Upper lobe of right lung (tissue), 1 donor: ENCODE measurements around the gene TAX1BP1. TPM values are rescaled to one million over a fixed set of nuclear protein-coding genes. Genes with fewer than 3 reads are reported as not detected.

ENCODE experiments used
- ATAC-seq: fragments of 200-7000 bp; cut with Tn5 transposase; one replicate; pipeline ENCODE4 v1.9.1; 2020; ENCODE audit warnings: mild to moderate bottlenecking, moderate library complexity
- DNase-seq: peaks from one replicate; pipeline ENCODE4 v3.0.0-alpha.2; 2020
- H3K27ac ChIP-seq: fragments of 200-600 bp; one replicate; pipeline ENCODE4 v1.8.0; 2022
- H3K27me3 ChIP-seq: fragments of 200-600 bp; one replicate; pipeline ENCODE4 v1.8.0; 2022; ENCODE audit warnings: mild to moderate bottlenecking
- H3K36me3 ChIP-seq: fragments of 200-600 bp; one replicate; pipeline ENCODE4 v1.8.0; 2022
- H3K4me1 ChIP-seq: fragments of 200-600 bp; one replicate; pipeline ENCODE4 v1.8.0; 2022
- H3K4me3 ChIP-seq: fragments of 200-600 bp; one replicate; pipeline ENCODE4 v1.8.0; 2022; ENCODE audit warnings: mild to moderate bottlenecking
- H3K9me3 ChIP-seq: fragments of 200-600 bp; one replicate; pipeline ENCODE4 v1.8.0; 2022
- intact Hi-C: fragments of 100-400 bp; cut with DNase I; formaldehyde crosslinking; loops from one replicate; pipeline ENCODE4 v1.11.0; 2022
- total RNA-seq: library from RNA; stranded (reverse); fragmentation: NEBNext Ultra II Directional; extraction: Animal tissue kit (Norgen Biotek cat#: 25700); gene quantifications from one replicate; pipeline ENCODE4 v1.2.1, GENCODE V29; 2021
- TF ChIP-seq, protein P1 (sequence below): fragments of 200-600 bp; IDR thresholded peaks from one replicate; pipeline ENCODE4 v1.8.0; 2022; ENCODE audit warnings: antibody characterized with exemption
- donor health status: DM: no; HTN: yes; CAD: no; lungs with severe emphysema.

The TAX1BP1 gene
- total RNA-seq, 1 donor from 2014 or later, result 109 TPM

DNA sequence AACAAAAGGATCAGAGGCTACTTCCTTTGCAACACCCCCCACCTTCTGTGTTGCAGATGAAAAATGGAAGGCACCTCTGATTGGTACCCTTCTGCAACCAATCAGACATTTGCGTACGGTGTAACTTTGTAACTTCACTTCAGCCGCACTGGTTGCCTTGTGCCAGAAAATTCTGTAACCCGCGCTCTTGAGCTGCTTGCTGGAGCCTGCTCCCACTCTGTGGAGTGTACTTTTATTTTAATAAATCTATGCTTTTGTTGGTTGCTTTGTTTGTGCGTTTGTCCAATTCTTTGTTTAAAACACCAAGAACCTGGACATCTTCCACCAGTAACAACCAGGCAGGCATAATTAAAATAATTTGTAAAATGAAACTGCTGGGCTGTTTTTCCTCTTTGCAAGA is 31.5 kb upstream of the TAX1BP1 start:
- ATAC-seq (no peak), DNase-seq (no peak)
- Histone ChIP-seq H3K4me1 (no peaks in the 10 kb centered on the region), H3K4me3 (no peak overlapping the region), H3K9me3 (no peaks in the 10 kb centered on the region), H3K27me3 (no peaks in the 10 kb centered on the region), H3K27ac (no peak overlapping the region), H3K36me3 (no peaks in the 10 kb centered on the region)
- intact Hi-C loops, result no loop called here
- TF ChIP-seq, protein P1, sequence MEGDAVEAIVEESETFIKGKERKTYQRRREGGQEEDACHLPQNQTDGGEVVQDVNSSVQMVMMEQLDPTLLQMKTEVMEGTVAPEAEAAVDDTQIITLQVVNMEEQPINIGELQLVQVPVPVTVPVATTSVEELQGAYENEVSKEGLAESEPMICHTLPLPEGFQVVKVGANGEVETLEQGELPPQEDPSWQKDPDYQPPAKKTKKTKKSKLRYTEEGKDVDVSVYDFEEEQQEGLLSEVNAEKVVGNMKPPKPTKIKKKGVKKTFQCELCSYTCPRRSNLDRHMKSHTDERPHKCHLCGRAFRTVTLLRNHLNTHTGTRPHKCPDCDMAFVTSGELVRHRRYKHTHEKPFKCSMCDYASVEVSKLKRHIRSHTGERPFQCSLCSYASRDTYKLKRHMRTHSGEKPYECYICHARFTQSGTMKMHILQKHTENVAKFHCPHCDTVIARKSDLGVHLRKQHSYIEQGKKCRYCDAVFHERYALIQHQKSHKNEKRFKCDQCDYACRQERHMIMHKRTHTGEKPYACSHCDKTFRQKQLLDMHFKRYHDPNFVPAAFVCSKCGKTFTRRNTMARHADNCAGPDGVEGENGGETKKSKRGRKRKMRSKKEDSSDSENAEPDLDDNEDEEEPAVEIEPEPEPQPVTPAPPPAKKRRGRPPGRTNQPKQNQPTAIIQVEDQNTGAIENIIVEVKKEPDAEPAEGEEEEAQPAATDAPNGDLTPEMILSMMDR, result no peak

- ATAC-seq, result no peak
- TF ChIP-seq, protein P1, result no peak
- H3K27ac ChIP-seq, result no peak overlapping the region
These were observed 30.6 kb upstream of the TAX1BP1 start for GRCh38 chr7:27709137-27710075.

GRCh38 chr7:27712217-27712616 is 27.7 kb upstream of the TAX1BP1 start:
- Histone ChIP-seq H3K4me1 (no peaks in the 10 kb centered on the region), H3K36me3 (no peaks in the 10 kb centered on the region), H3K27me3 (no peaks in the 10 kb centered on the region), H3K9me3 (no peaks in the 10 kb centered on the region), H3K4me3 (no peak overlapping the region), H3K27ac (no peak overlapping the region)
- intact Hi-C loops, result no loop called here
- ATAC-seq (no peak), DNase-seq (no peak)
- TF ChIP-seq, protein P1, result no peak

More at GRCh38 chr7:27709137-27710075, 30.6 kb upstream of the TAX1BP1 start:
- H3K9me3 ChIP-seq, result no peaks in the 10 kb centered on the region
- no peaks in the 10 kb centered on the region for H3K4me1 ChIP-seq
- H3K27me3 ChIP-seq, result no peaks in the 10 kb centered on the region
- no peak overlapping the region for H3K4me3 ChIP-seq
- no peak for DNase-seq
- H3K36me3 ChIP-seq, result no peaks in the 10 kb centered on the region
- intact Hi-C loops, result no loop called here

GRCh38 chr7:27714831-27715444 is 25.0 kb upstream of the TAX1BP1 start:
- Histone ChIP-seq H3K9me3 (no peaks in the 10 kb centered on the region), H3K4me3 (no peak overlapping the region), H3K4me1 (no peaks in the 10 kb centered on the region), H3K36me3 (no peaks in the 10 kb centered on the region), H3K27ac (no peak overlapping the region), H3K27me3 (no peaks in the 10 kb centered on the region)
- TF ChIP-seq, protein P1, result no peak
- ATAC-seq (no peak), DNase-seq (no peak)
- intact Hi-C loops, result no loop called here

DNA sequence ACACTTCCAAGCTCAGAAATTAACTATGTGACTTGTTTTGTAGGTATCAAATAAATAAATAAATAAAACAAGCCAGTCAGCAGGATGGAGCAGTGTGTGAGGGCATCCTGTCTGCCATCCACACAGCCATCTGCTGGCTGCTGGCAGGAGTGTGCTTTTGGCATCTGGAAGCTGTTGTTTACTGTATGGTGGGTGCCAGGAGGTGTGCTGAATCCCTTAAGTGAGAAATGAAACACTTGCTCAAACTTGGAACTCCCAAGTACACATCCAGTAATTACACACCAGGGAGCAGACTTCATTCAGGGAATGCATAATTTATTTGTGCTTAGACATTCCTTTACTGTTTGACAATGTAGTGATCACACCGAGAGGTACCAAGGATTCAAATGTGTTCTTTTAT is 16.9 kb upstream of the TAX1BP1 start:
- H3K36me3 ChIP-seq, result no peaks in the 10 kb centered on the region
- H3K4me3 ChIP-seq, result no peak overlapping the region
- DNase-seq (no peak), ATAC-seq (peak; percentile 45)
- no peaks in the 10 kb centered on the region for H3K9me3 ChIP-seq
- intact Hi-C loops, result no loop called here
- no peak overlapping the region for H3K27ac ChIP-seq
- no peaks in the 10 kb centered on the region for H3K27me3 ChIP-seq
- no peaks in the 10 kb centered on the region for H3K4me1 ChIP-seq
- TF ChIP-seq, protein P1, result no peak
